Measurements from ENCODE around the gene ZNF598. TPM values are rescaled to one million over a fixed set of nuclear protein-coding genes. Genes with fewer than 3 reads are reported as not detected.

The ZNF598 gene
- polyA plus RNA-seq, 3 donors, result 14.2 to 16.4 (median 15.4) TPM

DNA sequence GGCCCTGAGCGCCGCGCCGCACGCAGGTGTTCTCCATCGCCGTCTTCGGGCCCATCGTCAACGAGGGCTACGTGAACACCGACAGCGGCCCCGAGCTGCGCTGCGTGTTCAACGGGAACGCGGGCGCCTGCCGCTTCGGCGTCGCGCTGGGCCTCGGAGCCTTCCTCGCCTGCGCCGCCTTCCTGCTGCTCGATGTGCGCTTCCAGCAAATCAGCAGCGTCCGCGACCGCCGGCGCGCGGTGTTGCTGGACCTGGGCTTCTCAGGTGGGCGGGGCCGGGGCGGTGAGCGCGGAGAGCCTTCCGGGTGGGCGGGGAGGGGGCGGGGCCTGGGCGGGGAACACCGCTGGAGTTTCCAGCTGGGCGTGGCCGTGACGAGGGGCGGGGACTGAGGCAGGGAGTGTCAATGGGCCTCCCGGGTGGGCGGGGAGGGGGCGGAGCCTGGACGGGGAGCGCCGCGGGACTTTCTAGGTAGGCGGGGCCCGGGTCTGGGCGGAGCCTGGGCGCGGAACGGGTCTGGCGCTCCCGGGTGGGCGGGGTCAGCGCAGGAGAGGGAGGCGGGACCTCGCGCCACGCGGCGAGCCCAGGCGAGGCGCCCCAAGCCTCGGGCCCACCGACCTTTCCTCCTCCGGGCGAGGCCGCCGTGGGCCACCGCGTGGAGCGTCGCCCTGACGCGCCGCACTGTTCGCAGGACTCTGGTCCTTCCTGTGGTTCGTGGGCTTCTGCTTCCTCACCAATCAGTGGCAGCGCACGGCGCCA lies 17.5 kb downstream of the ZNF598 start:
- DNase-seq (ENCODE audit: low read depth in 3 of 3, low spot score in 2 of 3), result peak in 1 of 3 donors; percentile 64

DNA sequence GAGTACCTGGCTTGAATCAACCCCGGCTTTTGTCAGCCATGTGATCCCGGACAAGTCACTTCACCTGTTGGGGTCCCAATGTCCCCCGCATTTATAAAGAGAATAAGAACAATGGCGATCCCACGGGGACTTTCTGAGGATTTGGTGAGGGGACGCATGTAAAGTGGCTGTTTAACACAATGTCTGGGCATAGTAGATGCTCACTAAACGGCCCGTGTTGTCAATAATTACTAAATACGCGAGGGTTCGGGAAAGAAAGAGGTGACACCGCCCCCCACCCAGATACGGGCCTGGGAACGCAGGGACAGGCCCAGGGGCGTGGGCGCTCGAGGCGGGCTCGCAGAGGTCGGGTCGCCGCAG lies 18.1 kb downstream of the ZNF598 start:
- DNase-seq (ENCODE audit: low read depth in 3 of 3, low spot score in 2 of 3), result no peak

GRCh38 chr16:1991135-1991551 lies 18.5 kb downstream of the ZNF598 start:
- no peak for DNase-seq (ENCODE audit: low read depth in 3 of 3, low spot score in 2 of 3)

DNA sequence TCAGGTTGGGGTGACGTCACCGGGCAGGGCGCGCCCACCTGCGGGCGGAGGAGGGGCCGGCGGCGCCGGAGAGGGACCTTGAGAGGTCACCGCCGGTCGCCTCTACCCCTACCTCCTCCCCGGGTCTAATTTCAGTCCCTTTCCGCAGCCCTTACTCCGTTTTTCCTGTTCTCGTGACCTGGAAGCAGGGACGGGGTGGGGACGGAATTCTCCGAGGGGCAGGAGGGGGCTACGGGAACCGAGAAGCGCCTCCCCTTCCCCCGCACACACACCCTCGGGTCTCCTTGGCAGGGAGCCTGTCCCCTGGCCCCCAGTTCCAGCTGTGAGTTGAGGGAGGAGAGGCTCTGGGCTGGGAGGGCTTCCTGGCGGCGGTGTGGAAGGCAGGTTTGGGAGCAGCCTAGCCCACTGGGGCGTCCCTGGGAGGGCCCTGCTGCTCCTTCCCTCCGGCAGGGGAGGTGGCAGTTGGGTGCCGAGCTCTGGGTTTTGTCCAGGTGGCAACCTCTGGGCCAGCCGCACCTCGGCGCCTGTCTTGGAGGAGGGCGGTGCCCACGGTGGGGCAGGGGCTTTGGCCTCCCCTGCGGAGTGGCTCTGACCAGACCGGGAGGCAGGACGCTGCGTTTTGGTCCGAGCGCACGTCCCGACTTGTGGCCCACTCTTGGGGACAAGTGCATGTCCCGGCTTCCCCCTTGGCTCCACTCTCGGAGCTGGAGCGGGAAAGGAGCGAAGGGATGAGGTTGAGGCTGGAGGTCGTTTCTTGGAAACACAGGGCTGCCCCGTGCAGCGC lies 19.1 kb downstream of the ZNF598 start:
- DNase-seq (ENCODE audit: low read depth in 3 of 3, low spot score in 2 of 3), result no peak

DNA sequence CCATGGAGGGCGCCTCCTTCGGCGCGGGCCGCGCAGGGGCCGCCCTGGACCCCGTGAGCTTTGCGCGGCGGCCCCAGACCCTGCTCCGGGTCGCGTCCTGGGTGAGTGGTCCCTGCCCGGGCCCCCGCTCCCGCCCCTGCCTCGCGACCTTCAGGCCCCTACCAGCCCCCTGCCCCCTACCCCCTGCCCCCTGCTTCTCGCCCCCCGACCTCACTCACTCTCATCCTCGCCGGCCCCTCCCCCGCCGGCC lies 19.6 kb downstream of the ZNF598 start:
- no peak for DNase-seq (ENCODE audit: low read depth in 3 of 3, low spot score in 2 of 3)

GRCh38 chr16:1989209-1990100 lies 20.2 kb downstream of the ZNF598 start, which contains the start of gene SYNGR3:
SYNGR3 (plus strand) TSS chr16:1989970; CDS start chr16:1990103, 133 bp downstream.
- no peak for DNase-seq (ENCODE audit: low read depth in 3 of 3, low spot score in 2 of 3)

- no peak for DNase-seq (ENCODE audit: low read depth in 3 of 3, low spot score in 2 of 3)
These were observed 22.4 kb downstream of the ZNF598 start for GRCh38 chr16:1987198-1987597.

GRCh38 chr16:1985466-1986150 lies 24.0 kb downstream of the ZNF598 start:
- DNase-seq (ENCODE audit: low read depth in 3 of 3, low spot score in 2 of 3), result no peak

- DNase-seq (ENCODE audit: low read depth in 3 of 3, low spot score in 2 of 3), result no peak
These were observed 25.0 kb downstream of the ZNF598 start for GRCh38 chr16:1984347-1985225.

DNA sequence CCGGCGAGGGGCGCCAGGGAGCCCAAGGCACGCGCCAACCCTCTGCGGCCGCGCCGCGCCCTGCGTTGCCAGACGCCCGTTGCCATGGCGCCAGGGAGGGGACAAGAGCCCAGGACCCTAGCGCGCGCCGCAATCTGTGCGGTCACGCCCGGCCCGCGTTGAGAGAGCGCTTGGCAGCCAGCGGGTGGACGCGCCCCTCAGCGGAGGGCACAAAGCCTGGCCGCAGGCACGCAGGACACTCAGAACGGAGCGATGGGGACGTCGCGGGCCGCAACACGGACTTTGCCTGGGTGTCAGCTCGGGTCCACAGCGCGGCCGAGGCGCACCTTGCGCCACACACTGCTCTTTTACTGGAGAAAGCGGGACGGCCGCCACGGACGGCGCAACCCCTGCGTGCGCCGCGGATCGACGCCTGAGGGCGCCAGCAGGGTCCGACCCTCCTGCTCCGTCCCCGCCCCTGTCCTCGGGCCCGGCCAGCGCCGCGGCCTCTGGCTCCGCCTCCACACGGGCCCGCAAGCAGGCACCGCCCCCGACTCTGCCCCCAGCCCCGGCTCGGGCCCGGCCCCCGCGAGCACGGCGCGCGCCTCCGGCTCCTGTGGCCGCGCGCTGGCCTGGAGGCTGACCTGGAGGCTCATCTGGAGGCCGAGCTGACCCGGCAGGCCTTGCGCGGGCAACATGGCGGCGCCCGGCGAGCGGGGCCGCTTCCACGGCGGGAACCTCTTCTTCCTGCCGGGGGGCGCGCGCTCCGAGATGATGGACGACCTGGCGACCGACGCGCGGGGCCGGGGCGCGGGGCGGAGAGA lies 25.9 kb downstream of the ZNF598 start, which contains the start of gene GFER:
Gene GFER (plus strand): TSS at position 650 of the 803 bp plus-strand sequence. CDS start 26 bp downstream, at position 676.
- DNase-seq (ENCODE audit: low read depth in 3 of 3, low spot score in 2 of 3), result peak in 2 of 3 donors; percentile 79 to 82

GRCh38 chr16:1982991-1983543 lies 26.6 kb downstream of the ZNF598 start:
- no peak for DNase-seq (ENCODE audit: low read depth in 3 of 3, low spot score in 2 of 3)

DNA sequence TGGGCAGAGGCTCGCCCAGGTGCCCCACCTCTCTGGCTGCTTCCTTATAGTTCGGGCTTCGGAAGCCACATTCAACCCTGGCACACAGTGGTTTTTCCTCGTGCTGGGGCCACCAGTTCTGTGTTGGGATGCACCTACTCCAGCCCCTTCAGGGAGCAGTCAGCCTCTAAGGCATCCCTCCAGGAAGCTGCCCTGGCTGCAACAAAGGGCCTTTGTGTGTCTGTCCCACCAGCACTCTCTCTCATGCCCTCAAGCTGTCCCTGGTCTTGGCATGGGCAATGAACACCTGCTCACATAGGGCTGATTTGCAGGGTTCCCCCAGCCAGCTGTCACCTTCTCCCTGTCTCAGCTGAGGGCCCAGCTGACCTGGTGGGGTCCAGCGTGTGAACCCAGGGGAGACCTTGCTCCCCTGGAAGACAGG lies 27.6 kb downstream of the ZNF598 start:
- DNase-seq (ENCODE audit: low read depth in 3 of 3, low spot score in 2 of 3), result no peak

DNA sequence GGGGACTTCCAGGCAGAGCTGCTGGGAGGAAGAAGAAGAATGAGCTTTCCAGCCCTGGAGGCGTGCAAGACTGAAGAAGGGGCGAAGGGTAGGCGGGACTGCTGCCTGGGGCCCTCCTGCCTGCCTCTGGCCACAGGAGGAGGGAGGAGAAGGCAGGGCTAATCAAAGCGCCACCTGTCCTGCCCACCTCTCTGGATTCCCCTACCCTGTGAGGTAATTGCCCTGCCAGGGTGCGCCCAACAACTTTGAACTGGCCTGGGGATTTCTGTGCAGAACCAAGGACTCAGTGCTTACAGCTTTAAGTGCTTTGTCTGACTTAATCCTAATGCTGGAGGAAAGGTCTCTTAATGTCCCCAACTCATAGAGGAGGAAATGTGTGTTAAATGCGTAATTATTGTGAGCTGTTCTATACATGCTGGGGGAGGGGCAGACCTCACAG lies 28.2 kb downstream of the ZNF598 start, which contains the start of gene NOXO1:
Gene NOXO1 (minus strand): TSS at position 72 of the 439 bp plus-strand sequence. CDS start 290 bp downstream, outside the sequence.
- DNase-seq (ENCODE audit: low read depth in 3 of 3, low spot score in 2 of 3), result no peak

DNA sequence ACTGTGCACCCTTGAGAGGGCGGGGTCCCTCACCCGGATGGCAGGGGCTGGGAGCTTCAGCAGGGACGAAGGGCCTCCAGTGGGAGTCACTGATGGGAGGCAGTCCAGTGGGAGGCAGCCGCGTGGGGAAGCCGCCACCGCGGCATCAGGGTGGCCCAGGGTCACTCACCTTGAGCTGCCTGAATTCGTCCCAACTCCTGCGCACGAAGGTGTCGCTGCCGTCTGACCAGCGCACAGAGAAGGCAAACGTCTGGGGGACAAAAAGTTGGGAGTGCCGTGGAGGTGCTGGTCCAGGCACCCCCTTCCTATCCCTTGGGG lies 28.9 kb downstream of the ZNF598 start:
- DNase-seq (ENCODE audit: low read depth in 3 of 3, low spot score in 2 of 3), result no peak

DNA sequence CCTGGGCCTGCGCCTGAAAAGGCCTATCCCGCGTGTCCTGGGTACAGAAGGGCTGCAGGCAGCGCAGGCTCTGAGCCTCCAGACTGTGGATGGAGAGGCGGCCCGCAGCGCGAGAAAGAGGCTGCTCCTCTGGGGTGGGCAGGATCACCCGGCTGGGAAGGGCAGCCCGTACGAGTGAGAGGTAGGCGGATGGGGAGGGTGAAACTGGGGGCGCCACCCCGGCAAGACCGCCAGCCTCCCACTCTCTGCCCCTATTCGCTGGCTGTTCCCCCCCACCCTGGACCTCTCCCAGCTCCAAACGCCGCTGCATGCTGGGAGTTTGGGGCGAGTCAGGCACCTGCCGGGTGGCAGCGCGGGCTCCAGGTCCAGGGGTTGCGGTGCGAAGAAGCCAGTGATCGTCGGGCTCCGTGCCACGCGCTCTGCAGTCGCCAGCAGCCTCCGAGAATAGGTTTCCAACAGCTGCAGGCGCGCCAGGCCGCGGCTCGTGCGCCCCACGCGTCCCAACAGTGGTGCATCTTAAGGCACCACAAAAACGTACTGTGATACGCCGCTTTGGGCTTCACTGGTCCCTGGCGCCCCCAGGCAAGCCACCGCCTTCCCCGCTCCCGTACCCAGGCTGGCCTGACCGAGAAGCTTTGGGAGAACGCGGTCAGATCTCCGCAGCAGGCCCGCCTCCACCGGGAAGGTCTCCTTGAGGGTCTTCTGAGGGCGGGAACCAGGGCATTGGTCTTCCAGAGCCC lies 29.4 kb downstream of the ZNF598 start:
- no peak for DNase-seq (ENCODE audit: low read depth in 3 of 3, low spot score in 2 of 3)

- DNase-seq (ENCODE audit: low read depth in 3 of 3, low spot score in 2 of 3), result no peak
These were observed 30.2 kb downstream of the ZNF598 start for GRCh38 chr16:1979271-1980029.

Data from right renal cortex interstitium (tissue), 3 donors.